BJ (cell line): ENCODE results near the gene UBAP1. TPM values are rescaled to one million over a fixed set of nuclear protein-coding genes. Genes with fewer than 3 reads are reported as not detected.
"Not testable (repeated sequence)": the region's sequence is repeated elsewhere in the genome, so short reads cannot be mapped to it uniquely, and the experiment has no call there.

Experiments used
- CTCF ChIA-PET: fragments of 350-600 bp; formaldehyde crosslinking; extraction: SDS; loops from one replicate; lab custom pipeline; 2021; ENCODE audit warnings: antibody characterized with exemption, inconsistent platforms; lab: Yijun Ruan, JAX
- POLR2A ChIA-PET: fragments of 300-600 bp; sonication (Branson Sonifier 250); formaldehyde crosslinking; extraction: SDS; loops from one replicate; lab custom pipeline; 2021; ENCODE audit warnings: antibody characterized with exemption; lab: Charles Lee
- DNase-seq: peaks from one replicate; pipeline ENCODE4 v3.0.0-alpha.2; 2011; ENCODE audit warnings: low read depth
- H3K27me3 ChIP-seq: 2 replicates; pipeline ENCODE4 v1.6.0; 2011; ENCODE audit warnings: low read length; ENCODE audit not compliant: control insufficient read depth, insufficient read depth
- H3K36me3 ChIP-seq: 2 replicates; pipeline ENCODE4 v1.5.1; 2011; ENCODE audit warnings: low read length; ENCODE audit not compliant: control insufficient read depth, insufficient read depth
- H3K4me3 ChIP-seq: 2 replicates; pipeline ENCODE4 v1.5.1; 2011; ENCODE audit warnings: low read depth, mild to moderate bottlenecking, control low read depth, low read length
- polyA plus RNA-seq: library from polyadenylated mRNA; depleted of rRNA; stranded (reverse); fragments of >200 nt; gene quantifications from 2 replicates; pipeline ENCODE4 v1.2.3, GENCODE V29; 2011
- TF ChIP-seq, protein P1 (sequence below): IDR thresholded peaks from 2 replicates; pipeline ENCODE4 v1.5.1; 2011; ENCODE audit warnings: low read depth, mild to moderate bottlenecking, control low read depth, inconsistent platforms, low read length, moderate library complexity; ENCODE audit not compliant: insufficient read depth

Gene UBAP1
- polyA plus RNA-seq, 1 experiment = 65.5 TPM

DNA sequence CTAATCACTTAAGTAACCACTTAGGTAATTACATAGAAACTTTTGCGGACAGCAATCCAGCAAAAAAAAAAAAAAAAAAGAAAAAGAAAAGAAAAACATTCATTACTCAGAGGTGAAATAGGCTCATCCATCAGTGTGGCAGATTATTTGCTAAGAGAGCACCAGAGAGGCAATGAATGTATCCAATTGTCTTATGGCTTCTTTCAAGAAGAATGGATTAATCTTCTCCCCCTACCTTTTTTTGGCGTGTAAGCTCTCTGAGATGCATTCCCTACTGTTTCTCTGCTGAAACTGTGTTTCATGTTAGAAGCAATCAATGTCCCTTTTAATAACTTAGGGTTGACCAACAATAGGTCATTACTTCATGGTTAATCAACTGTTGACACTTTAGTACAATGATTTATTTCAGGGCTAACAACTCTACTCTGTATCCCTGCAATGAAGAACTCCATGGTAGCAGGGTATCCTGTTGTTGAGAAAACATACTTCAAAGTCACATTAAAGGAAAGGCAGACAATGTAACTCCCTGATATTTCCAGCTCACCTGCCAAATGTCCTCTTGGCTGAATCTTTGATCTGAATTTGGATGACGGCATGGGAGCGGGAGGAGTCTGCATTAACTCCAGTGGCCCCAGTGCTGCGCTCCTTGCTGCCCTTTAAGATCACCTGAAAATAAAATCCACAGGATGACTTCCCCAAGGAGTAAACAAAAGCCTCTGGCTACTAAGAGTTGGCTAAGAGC is 92.6 kb downstream of the UBAP1 start:
- no peaks in the 10 kb centered on the region for H3K36me3 ChIP-seq
- TF ChIP-seq, protein P1, sequence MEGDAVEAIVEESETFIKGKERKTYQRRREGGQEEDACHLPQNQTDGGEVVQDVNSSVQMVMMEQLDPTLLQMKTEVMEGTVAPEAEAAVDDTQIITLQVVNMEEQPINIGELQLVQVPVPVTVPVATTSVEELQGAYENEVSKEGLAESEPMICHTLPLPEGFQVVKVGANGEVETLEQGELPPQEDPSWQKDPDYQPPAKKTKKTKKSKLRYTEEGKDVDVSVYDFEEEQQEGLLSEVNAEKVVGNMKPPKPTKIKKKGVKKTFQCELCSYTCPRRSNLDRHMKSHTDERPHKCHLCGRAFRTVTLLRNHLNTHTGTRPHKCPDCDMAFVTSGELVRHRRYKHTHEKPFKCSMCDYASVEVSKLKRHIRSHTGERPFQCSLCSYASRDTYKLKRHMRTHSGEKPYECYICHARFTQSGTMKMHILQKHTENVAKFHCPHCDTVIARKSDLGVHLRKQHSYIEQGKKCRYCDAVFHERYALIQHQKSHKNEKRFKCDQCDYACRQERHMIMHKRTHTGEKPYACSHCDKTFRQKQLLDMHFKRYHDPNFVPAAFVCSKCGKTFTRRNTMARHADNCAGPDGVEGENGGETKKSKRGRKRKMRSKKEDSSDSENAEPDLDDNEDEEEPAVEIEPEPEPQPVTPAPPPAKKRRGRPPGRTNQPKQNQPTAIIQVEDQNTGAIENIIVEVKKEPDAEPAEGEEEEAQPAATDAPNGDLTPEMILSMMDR = no peak
- ChIA-PET POLR2A (no interaction called here), CTCF (interaction anchor here (1.7 kb wide), 1 partner anchor 18 kb away, joined by 5 read pairs; no protein-coding TSS in a partner anchor)
- H3K4me3 ChIP-seq = no peak overlapping the region
- DNase-seq = no peak
- no peaks in the 10 kb centered on the region for H3K27me3 ChIP-seq

DNA sequence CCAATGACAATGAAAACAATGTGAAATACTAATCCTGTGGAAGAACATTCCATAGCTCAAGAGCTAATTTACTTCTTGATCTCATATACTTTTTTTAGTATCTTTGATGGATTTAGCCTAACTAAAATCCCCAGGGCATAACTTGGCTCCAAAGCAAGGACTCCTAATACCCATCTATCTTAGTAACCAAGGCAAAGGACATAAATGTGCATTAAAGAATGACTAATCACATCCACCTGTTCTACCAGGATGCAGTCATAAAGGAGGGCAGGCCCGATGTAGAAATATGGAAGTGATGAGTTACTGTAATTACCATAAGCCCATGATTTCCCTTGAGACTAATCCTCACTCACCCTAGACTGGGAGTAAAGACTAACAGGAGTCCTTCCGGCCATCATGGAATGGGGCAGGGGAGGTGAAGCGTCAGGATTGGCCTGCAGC is 93.3 kb downstream of the UBAP1 start:
- TF ChIP-seq, protein P1 = no peak
- ChIA-PET POLR2A (no interaction called here), CTCF (interaction anchor here (1.2 to 1.7 kb wide), 2 partner anchors 19 to 254 kb away, joined by 5 to 6 read pairs; no protein-coding TSS in a partner anchor)
- no peaks in the 10 kb centered on the region for H3K36me3 ChIP-seq
- H3K27me3 ChIP-seq = no peaks in the 10 kb centered on the region
- no peak for DNase-seq
- no peak overlapping the region for H3K4me3 ChIP-seq

DNA sequence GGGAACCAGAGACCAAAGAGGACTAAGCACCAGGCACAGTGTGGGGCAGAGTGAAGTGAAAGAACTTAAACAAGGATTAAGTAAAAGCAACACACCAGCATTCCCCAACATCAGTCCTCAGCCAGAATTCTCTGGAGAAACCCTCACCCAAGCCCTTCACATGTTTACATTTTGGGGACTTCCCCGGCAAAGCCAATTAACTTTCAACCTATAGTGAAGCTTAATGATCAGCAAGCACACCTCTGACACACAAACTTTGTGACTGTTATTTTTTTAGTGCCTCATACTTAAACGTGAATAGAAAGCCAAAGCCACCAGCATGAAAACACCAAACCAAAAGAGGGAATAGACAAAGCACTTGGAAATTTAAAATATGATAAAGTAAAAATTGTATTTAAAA is 94.7 kb downstream of the UBAP1 start:
- CTCF ChIA-PET, DNase-seq, H3K36me3 ChIP-seq, H3K27me3 ChIP-seq, POLR2A ChIA-PET, H3K4me3 ChIP-seq: not testable (repeated sequence)

DNA sequence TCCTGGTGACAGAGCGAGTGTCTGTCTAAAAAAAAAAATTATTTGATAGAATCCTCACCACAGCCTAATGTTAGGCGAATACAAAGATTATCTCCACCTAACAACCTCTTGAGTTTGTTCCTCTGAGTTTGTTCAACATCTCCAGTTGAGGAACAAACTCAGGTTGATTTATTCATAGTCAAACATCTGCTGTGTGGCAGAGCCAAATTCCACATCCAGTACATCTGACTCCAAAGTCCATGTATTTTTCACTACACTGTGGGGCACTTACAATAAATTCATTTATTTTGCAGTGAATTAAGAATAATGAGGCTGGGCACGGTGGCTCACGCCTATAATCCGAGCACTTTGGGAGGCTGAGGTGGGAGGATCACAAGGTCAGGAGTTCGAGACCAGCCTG is 97.0 kb downstream of the UBAP1 start:
- Histone ChIP-seq H3K36me3 (no peaks in the 10 kb centered on the region), H3K27me3 (no peaks in the 10 kb centered on the region), H3K4me3 (no peak overlapping the region)
- ChIA-PET CTCF (no interaction called here), POLR2A (no interaction called here)
- no peak for DNase-seq
- TF ChIP-seq, protein P1 = no peak

DNA sequence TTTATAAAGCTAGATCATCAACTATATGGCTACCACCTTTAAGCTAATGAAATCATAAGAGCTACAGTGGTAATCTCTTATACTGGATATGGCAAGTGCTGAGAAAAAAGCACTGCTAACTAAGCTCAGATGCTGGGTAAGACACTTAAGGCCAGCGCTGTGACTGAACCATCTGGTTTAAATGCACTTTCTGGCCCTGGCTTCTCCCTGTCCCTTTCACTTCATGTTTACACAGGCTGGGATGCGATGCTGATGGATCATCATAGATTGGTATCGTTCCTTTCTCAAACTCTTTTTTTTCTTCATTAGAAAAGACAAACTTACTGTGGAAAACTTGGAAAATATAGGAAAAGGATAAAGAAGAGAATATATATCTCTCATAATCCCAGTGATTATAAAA is 97.9 kb downstream of the UBAP1 start:
- ChIA-PET CTCF (no interaction called here), POLR2A (no interaction called here)
- Histone ChIP-seq H3K36me3 (no peaks in the 10 kb centered on the region), H3K4me3 (no peak overlapping the region), H3K27me3 (no peaks in the 10 kb centered on the region)
- DNase-seq = no peak
- TF ChIP-seq, protein P1 = no peak
